Adrenal gland (tissue), 12 donors: ENCODE data around the gene PI16. TPM values are rescaled to one million over a fixed set of nuclear protein-coding genes. Genes with fewer than 3 reads are reported as not detected.

ENCODE experiments used
- DNase-seq, 7 donors: peaks; one replicate each; pipeline ENCODE4 v3.0.0-alpha.2; 2019 to 2020
- H3K27ac ChIP-seq, 5 donors: fragments of 200-600 bp; sonication (generic) in 4 of 5; 1 replicate in 3 of 5; 2 replicates in 2 of 5; pipeline versions ENCODE4 v1.5.1 to v1.8.0; 2016 to 2020; ENCODE audit warnings: mild to moderate bottlenecking in 1 of 5
- H3K27me3 ChIP-seq: fragments of 200-600 bp; 2 replicates; pipeline ENCODE4 v1.8.0; 2021
- H3K36me3 ChIP-seq, 2 donors: fragments of 200-600 bp; replicated peaks in 1 of 2; 1 replicate in 1 of 2; 2 replicates in 1 of 2; pipeline versions ENCODE4 v1.5.1 to v1.8.0; 2018 to 2022
- H3K4me1 ChIP-seq, 2 donors: fragments of 200-600 bp; replicated peaks in 1 of 2; 1 replicate in 1 of 2; 2 replicates in 1 of 2; pipeline versions ENCODE4 v1.5.1 to v1.8.0; 2018 to 2021
- H3K4me3 ChIP-seq, 4 donors: fragments of 200-600 bp; sonication (generic) in 3 of 4; one replicate each; pipeline ENCODE4 v1.5.1; 2016 to 2018
- H3K9me3 ChIP-seq, 3 donors: fragments of 200-600 bp; sonication (generic) in 1 of 3; replicated peaks in 1 of 3; 1 replicate in 2 of 3; 2 replicates in 1 of 3; pipeline versions ENCODE4 v1.5.1 to v1.8.0; 2016 to 2021
- CTCF ChIP-seq, 6 experiments: fragments of 450-650 bp in 4 of 6; fragments of 200-600 bp in 2 of 6; sonication (generic) in 1 of 6; IDR thresholded peaks; 1 replicate in 5 of 6; 2 replicates in 1 of 6; pipeline versions ENCODE4 v1.5.1 to v1.8.0; 2016 to 2021; ENCODE audit warnings: antibody characterized with exemption in 6 of 6, mild to moderate bottlenecking in 2 of 6, moderate library complexity in 1 of 6
- POLR2A ChIP-seq, 2 donors: fragments of 450-650 bp; IDR thresholded peaks; one replicate each; pipeline ENCODE4 v1.6.1; 2017; ENCODE audit warnings: antibody characterized with exemption in 2 of 2, mild to moderate bottlenecking in 2 of 2, moderate library complexity in 1 of 2
- WGBS, 4 donors: extraction: QIAGEN DNeasy Blood & Tissue Kit in 2 of 4; methylation state at CpG; one replicate each; pipeline versions ENCODE4 v1.1.5 to v1.1.7; 2013 to 2017; 5-methylcytosine and 5-hydroxymethylcytosine counted together
- intact Hi-C, 2 donors: fragments of 100-400 bp; cut with DNase I; formaldehyde crosslinking; loops; one replicate each; pipeline versions ENCODE4 v1.14.1 to v1.15.0; 2022 to 2023
- polyA plus RNA-seq, 3 donors: library from polyadenylated mRNA; stranded (reverse); fragments of 200-250 nt in 2 of 3; fragments of 350-450 nt in 1 of 3; fragmentation: Illumina TruSeq in 1 of 3; extraction: RNeasy Lipid Tissue Mini Kit (QIAGEN cat#74804) in 1 of 3; gene quantifications; one replicate each; pipeline ENCODE4 v1.2.3, GENCODE V29; 2013 to 2014
- total RNA-seq, 9 donors: library from RNA; depleted of rRNA in 4 of 9; stranded (reverse); fragments of >200 nt in 4 of 9; fragments of 120-200 nt in 1 of 9; fragmentation: NEBNext Ultra II Directional in 1 of 9; extraction: Animal tissue kit (Norgen Biotek cat#: 25700) in 1 of 9; gene quantifications; one replicate each; pipeline versions ENCODE4 v1.1.0 to v1.2.4, GENCODE V29; 2013 to 2023
- donor health status: healthy with polysubstance abuse.
- donor health status: Bipolar disorder and iron deficiency.
- donor health status: DM: yes; HTN: yes; CAD: no.
- donor health status: DM: no; HTN: no; CAD: no.
- donor health status: DM: no; HTN: no; CAD: no.
- donor health status: DM: yes; HTN: yes; CAD: no.

The PI16 gene
- total and polyA plus RNA-seq, 12 donors = 0.12 to 9.3 (median 0.68) TPM; not detected in 1

- Histone ChIP-seq H3K27me3 (no peaks in the 10 kb centered on the region), H3K9me3 (no peaks in the 10 kb centered on the region), H3K36me3 (peaks cover 0 to 22% of the 10 kb centered on the region in 2 donors), H3K4me3 (no peak overlapping the region), H3K27ac (peak overlapping the region; percentile 23 to 74 (median 57)), H3K4me1 (peaks cover 34 to 52% of the 10 kb centered on the region in 2 donors)
- TF ChIP-seq POLR2A (IDR thresholded peaks at IDR 0.05) (peak in 1 of 2 donors; percentile 7), CTCF (IDR thresholded peaks at IDR 0.05) (no peak)
- DNase-seq = peak; percentile 83 to 91 (median 90)
- WGBS, 4 donors = 17 to 29% (median 26%) methylated on average over 5 of the region's 5 CpGs
- intact Hi-C loops = no loop called here
Observed at GRCh38 chr6:36907781-36908180, 46.8 kb upstream of the PI16 start.

- peaks cover 34 to 54% of the 10 kb centered on the region in 2 donors for H3K4me1 ChIP-seq
- peak overlapping the region in 3 of 5 donors; percentile 46 to 74 (median 48) for H3K27ac ChIP-seq
- peaks cover 0 to 20% of the 10 kb centered on the region in 2 donors for H3K36me3 ChIP-seq
- H3K27me3 ChIP-seq = no peaks in the 10 kb centered on the region
- DNase-seq = peak in 2 of 7 donors; percentile 31 to 35
- H3K9me3 ChIP-seq = no peaks in the 10 kb centered on the region
- intact Hi-C loops = no loop called here
- no peak overlapping the region for H3K4me3 ChIP-seq
- TF ChIP-seq CTCF (IDR thresholded peaks at IDR 0.05) (no peak), POLR2A (IDR thresholded peaks at IDR 0.05) (no peak)
- WGBS, 4 donors = 55 to 69% (median 57%) methylated on average over 2 of the region's 2 CpGs
Observed at GRCh38 chr6:36908747-36909146, 45.8 kb upstream of the PI16 start.

- WGBS, 4 donors = 66 to 78% (median 68%) methylated on average over 4 of the region's 4 CpGs
- Histone ChIP-seq H3K27ac (peak overlapping the region in 1 of 5 donors; percentile 11), H3K4me3 (no peak overlapping the region), H3K36me3 (peaks cover 0 to 35% of the 10 kb centered on the region in 2 donors), H3K4me1 (peaks cover 19 to 43% of the 10 kb centered on the region in 2 donors), H3K9me3 (no peaks in the 10 kb centered on the region), H3K27me3 (no peaks in the 10 kb centered on the region)
- intact Hi-C loops = no loop called here
- TF ChIP-seq CTCF (IDR thresholded peaks at IDR 0.05) (no peak), POLR2A (IDR thresholded peaks at IDR 0.05) (no peak)
- no peak for DNase-seq
Observed at GRCh38 chr6:36912030-36912454, 42.5 kb upstream of the PI16 start.

GRCh38 chr6:36912586-36912985 is 42.0 kb upstream of the PI16 start:
- Histone ChIP-seq H3K4me3 (no peak overlapping the region), H3K27ac (peak overlapping the region in 2 of 5 donors; percentile 6 to 11), H3K36me3 (peaks cover 0 to 41% of the 10 kb centered on the region in 2 donors), H3K9me3 (no peaks in the 10 kb centered on the region), H3K4me1 (peaks cover 13 to 38% of the 10 kb centered on the region in 2 donors), H3K27me3 (no peaks in the 10 kb centered on the region)
- intact Hi-C loops = no loop called here
- WGBS, 4 donors = 68 to 79% (median 75%) methylated on average over 8 of the region's 8 CpGs
- TF ChIP-seq POLR2A (IDR thresholded peaks at IDR 0.05) (no peak), CTCF (IDR thresholded peaks at IDR 0.05) (no peak)
- no peak for DNase-seq
